Measurements from ENCODE around the gene TXNRD3.

The TXNRD3 gene

GRCh38 chr3:126581569-126581968 is 73.4 kb downstream of the TXNRD3 start:
- DNase-seq, result no peak

- DNase-seq, result no peak
These were observed 74.2 kb downstream of the TXNRD3 start for GRCh38 chr3:126580746-126581145.

GRCh38 chr3:126578702-126579101 is 76.2 kb downstream of the TXNRD3 start:
- DNase-seq, result no peak

GRCh38 chr3:126577261-126577660 is 77.7 kb downstream of the TXNRD3 start:
- DNase-seq, result no peak

- DNase-seq, result no peak
These were observed 81.3 kb downstream of the TXNRD3 start for GRCh38 chr3:126573492-126574117.

- no peak for DNase-seq
These were observed 83.8 kb downstream of the TXNRD3 start for GRCh38 chr3:126571078-126571477.

- no peak for DNase-seq
These were observed 84.8 kb downstream of the TXNRD3 start for GRCh38 chr3:126570103-126570541.

GRCh38 chr3:126569390-126569975 is 85.4 kb downstream of the TXNRD3 start:
- DNase-seq, result no peak

GRCh38 chr3:126568776-126569342 is 86.1 kb downstream of the TXNRD3 start:
- DNase-seq, result no peak

- DNase-seq, result no peak
These were observed 87.1 kb downstream of the TXNRD3 start for GRCh38 chr3:126567696-126568438.

- no peak for DNase-seq
These were observed 92.1 kb downstream of the TXNRD3 start for GRCh38 chr3:126562737-126563276.

GRCh38 chr3:126558336-126559071 is 96.4 kb downstream of the TXNRD3 start, which contains the start of gene C3orf22:
Gene C3orf22 (minus strand): TSS chr3:126558932. CDS start chr3:126553390, 5,542 bp downstream.
- DNase-seq, result no peak

- DNase-seq, result no peak
These were observed 97.2 kb downstream of the TXNRD3 start for GRCh38 chr3:126557761-126558160.

- no peak for DNase-seq
These were observed 97.5 kb downstream of the TXNRD3 start for GRCh38 chr3:126557415-126557745.
